Measurements from ENCODE around the gene TTLL9. TPM values are rescaled to one million over a fixed set of nuclear protein-coding genes. Genes with fewer than 3 reads are reported as not detected.

TTLL9 gene
- total and polyA plus RNA-seq, 2 donors (not counting 1 experiment from before 2014, with no cell fraction given), result 0.74 to 0.76 TPM

DNA sequence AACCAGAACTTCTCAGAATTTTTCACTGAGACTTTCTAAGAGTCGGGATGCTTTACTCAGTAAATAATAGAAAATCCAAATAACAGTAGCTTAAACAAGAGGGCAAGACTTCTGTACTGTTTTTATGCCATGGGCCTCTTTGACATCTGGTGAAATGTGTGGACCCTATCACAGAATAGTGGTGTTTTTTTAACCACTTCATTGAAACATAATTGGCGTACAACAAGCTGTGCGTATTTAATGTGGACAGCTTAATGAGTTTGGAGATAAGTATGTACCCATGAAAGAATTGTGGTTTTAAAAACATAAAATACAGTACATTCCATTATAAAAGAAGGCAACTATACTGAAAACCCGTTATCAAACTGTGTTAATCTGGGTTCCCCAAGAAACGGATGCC is 43.7 kb downstream of the TTLL9 start:
- ChIA-PET CTCF (no interaction called here), POLR2A (no interaction called here)
- no peak overlapping the region for H3K4me3 Mint-ChIP-seq

More for the DNA sequence above, 43.7 kb downstream of the TTLL9 start:
- H3K79me2 ChIP-seq (ENCODE audit: control insufficient read depth, insufficient read depth, low read length), result no peaks in the 10 kb centered on the region
- ATAC-seq (ENCODE audit: low read depth) (no peak), DNase-seq (no peak)
- intact Hi-C loops (cut with micrococcal nuclease), result no loop called here
- no peak overlapping the region for H3K4me2 ChIP-seq (replicated peaks; ENCODE audit: low read depth, low read length, poor library complexity, severe bottlenecking)
- no peak overlapping the region for H2AFZ ChIP-seq (ENCODE audit: insufficient read depth, low read depth, low read length, poor library complexity, severe bottlenecking)
- H3K9ac ChIP-seq (ENCODE audit: low read length), result no peak overlapping the region
- no peaks in the 10 kb centered on the region for H3K27me3 Mint-ChIP-seq
- H3K9me3 ChIP-seq (ENCODE audit: control extremely low read depth in 1 of 3, control insufficient read depth in 2 of 3, insufficient read depth in 1 of 3, low read length in 2 of 3), result no peaks in the 10 kb centered on the region
- no peak overlapping the region for H3K27ac Mint-ChIP-seq
- no peak overlapping the region for H3K27ac ChIP-seq (ENCODE audit: low read length in 2 of 2)
- no peaks in the 10 kb centered on the region for H3K36me3 ChIP-seq (replicated peaks in 1 of 2; ENCODE audit: control extremely low read depth in 1 of 2, control insufficient read depth in 1 of 2, extremely low read depth in 1 of 2, insufficient read depth in 2 of 2, low read length in 1 of 2)
- WGBS (ENCODE audit: insufficient coverage), result 100% methylated on average over 2 of the region's 5 CpGs
- no peaks in the 10 kb centered on the region for H4K20me1 ChIP-seq (ENCODE audit: control insufficient read depth, insufficient read depth, low read length, poor library complexity, severe bottlenecking)
- no peaks in the 10 kb centered on the region for H3K4me1 ChIP-seq (ENCODE audit: control insufficient read depth in 2 of 2, insufficient read depth in 2 of 2, low read length in 2 of 2)
- H3K9me3 Mint-ChIP-seq (ENCODE audit: insufficient read depth), result no peaks in the 10 kb centered on the region
- no peaks in the 10 kb centered on the region for H3K4me1 Mint-ChIP-seq
- H3K27me3 ChIP-seq (replicated peaks in 1 of 4; ENCODE audit: control extremely low read depth in 1 of 4, control insufficient read depth in 3 of 4, insufficient read depth in 4 of 4, low read length in 3 of 4), result no peaks in the 10 kb centered on the region
- H3K4me3 ChIP-seq (ENCODE audit: control extremely low read depth in 1 of 5, extremely low read depth in 1 of 5, insufficient read depth in 1 of 5, low read depth in 2 of 5, low read length in 4 of 5), result no peak overlapping the region
- TF ChIP-seq CTCF (IDR thresholded peaks at IDR 0.05) (no peak), EZH2 (IDR thresholded peaks at IDR 0.05; ENCODE audit: borderline replicate concordance, insufficient read depth, low read depth, low read length, poor library complexity, severe bottlenecking) (no peak)

Data from B cell (primary cell).